Muscle layer of colon (tissue), 2 donors: ENCODE data around the gene CTNNBIP1.
A peak's percentile ranks its signal among the peaks of the same experiment; 100 is the strongest.

Experiments
- H3K27ac ChIP-seq: one replicate; pipeline ENCODE4 v1.7.0; 2013; ENCODE audit warnings: low read depth, mild to moderate bottlenecking, low read length, moderate library complexity
- H3K27me3 ChIP-seq, 2 donors: one replicate each; pipeline ENCODE4 v1.7.0; 2013; ENCODE audit warnings: low read length in 2 of 2, mild to moderate bottlenecking in 2 of 2; ENCODE audit not compliant: insufficient read depth in 2 of 2, control insufficient read depth in 1 of 2
- H3K36me3 ChIP-seq: one replicate; pipeline ENCODE4 v1.7.0; 2013; ENCODE audit warnings: mild to moderate bottlenecking, low read length; ENCODE audit not compliant: insufficient read depth
- H3K4me1 ChIP-seq: one replicate; pipeline ENCODE4 v1.7.0; 2013; ENCODE audit warnings: mild to moderate bottlenecking, low read length; ENCODE audit not compliant: insufficient read depth
- H3K4me3 ChIP-seq, 2 donors: one replicate each; pipeline ENCODE4 v1.7.0; 2013; ENCODE audit warnings: low read length in 2 of 2, low read depth in 1 of 2, mild to moderate bottlenecking in 1 of 2, moderate library complexity in 1 of 2
- H3K9ac ChIP-seq: one replicate; pipeline ENCODE4 v1.7.0; 2013; ENCODE audit warnings: low read length
- H3K9me3 ChIP-seq: one replicate; pipeline ENCODE4 v1.7.0; 2013; ENCODE audit warnings: mild to moderate bottlenecking, low read length
- donor health status: abdominal sarcoma.
- donor health status: Adenocarcinoma of cecum.

Gene CTNNBIP1

DNA sequence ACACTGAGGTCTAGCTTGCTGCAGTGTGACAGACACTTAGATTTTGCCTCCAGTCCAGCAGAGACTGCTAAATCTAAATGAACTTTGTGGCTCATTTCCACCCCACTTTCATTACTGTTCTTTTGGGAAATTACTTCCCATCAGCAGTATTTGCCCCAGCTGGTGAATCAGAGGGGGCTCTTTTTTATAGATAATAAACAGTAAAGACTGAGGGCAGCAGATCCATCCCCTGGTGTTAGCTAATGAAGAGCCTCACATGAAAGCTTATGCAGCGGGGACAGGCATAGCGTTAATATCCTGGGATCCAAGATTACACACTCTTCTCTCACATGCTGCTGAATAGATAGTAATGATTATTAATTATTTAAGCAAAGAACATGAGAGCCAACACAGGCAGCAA, 6.4 kb upstream of the CTNNBIP1 start:
- H3K27me3 ChIP-seq, result no peaks in the 10 kb centered on the region

DNA sequence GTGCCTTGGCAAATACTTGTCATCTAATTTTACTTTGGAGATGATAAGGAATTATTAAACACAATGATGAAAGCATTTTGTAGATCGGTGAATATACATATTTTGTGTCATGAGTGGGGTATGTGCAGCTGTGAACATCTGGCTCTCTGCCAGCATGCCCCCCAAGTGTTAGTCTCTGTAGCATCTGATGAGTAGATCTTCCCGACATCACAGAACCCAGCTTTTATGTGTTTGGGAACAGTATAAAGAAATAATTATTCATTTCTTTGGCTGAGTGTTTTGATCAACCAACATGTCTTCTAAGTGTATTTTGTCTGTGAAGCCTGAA, 4.5 kb upstream of the CTNNBIP1 start:
- Histone ChIP-seq H3K4me3 (no peak overlapping the region), H3K9ac (no peak overlapping the region), H3K9me3 (no peaks in the 10 kb centered on the region), H3K27ac (no peak overlapping the region), H3K36me3 (no peaks in the 10 kb centered on the region), H3K4me1 (no peaks in the 10 kb centered on the region), H3K27me3 (no peaks in the 10 kb centered on the region)

More for the DNA sequence above, 6.4 kb upstream of the CTNNBIP1 start:
- Histone ChIP-seq H3K9ac (no peak overlapping the region), H3K4me1 (no peaks in the 10 kb centered on the region), H3K9me3 (no peaks in the 10 kb centered on the region), H3K36me3 (no peaks in the 10 kb centered on the region), H3K27ac (no peak overlapping the region), H3K4me3 (no peak overlapping the region)

DNA sequence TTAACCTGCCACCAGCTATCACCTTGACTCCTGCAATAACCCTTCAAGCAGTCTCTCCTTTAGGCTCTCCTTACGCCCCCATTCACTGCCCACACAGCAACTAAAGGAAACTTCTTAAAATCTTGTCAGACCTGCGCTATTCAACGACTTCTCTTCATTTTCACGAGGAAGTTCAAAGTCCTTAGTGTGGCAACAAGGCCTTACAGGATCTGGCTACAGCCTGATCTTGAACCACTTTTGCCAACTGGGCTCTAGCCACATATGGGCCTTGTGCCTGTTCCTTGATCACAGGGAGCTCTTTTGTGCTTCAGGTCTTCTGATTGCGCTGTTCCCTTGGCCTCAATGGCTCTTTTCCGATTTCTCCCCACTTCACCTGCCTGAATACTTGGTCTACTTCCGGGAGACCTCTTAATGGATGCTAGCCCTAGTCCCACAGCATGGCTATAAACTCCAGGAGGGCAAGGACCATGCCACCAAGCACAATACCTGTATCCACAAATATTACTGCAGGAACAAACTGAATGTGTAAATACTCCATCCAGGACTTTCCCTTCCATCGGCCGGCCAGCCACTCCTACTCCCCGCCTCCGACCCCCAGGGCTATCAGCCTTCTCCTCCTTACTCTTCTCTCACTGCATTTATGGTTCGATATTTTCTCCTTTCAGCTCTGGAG, 2.3 kb upstream of the CTNNBIP1 start:
- Histone ChIP-seq H3K9ac (no peak overlapping the region), H3K4me1 (peaks cover 9% of the 10 kb centered on the region), H3K27me3 (no peaks in the 10 kb centered on the region), H3K36me3 (no peaks in the 10 kb centered on the region), H3K9me3 (no peaks in the 10 kb centered on the region), H3K4me3 (no peak overlapping the region), H3K27ac (no peak overlapping the region)

DNA sequence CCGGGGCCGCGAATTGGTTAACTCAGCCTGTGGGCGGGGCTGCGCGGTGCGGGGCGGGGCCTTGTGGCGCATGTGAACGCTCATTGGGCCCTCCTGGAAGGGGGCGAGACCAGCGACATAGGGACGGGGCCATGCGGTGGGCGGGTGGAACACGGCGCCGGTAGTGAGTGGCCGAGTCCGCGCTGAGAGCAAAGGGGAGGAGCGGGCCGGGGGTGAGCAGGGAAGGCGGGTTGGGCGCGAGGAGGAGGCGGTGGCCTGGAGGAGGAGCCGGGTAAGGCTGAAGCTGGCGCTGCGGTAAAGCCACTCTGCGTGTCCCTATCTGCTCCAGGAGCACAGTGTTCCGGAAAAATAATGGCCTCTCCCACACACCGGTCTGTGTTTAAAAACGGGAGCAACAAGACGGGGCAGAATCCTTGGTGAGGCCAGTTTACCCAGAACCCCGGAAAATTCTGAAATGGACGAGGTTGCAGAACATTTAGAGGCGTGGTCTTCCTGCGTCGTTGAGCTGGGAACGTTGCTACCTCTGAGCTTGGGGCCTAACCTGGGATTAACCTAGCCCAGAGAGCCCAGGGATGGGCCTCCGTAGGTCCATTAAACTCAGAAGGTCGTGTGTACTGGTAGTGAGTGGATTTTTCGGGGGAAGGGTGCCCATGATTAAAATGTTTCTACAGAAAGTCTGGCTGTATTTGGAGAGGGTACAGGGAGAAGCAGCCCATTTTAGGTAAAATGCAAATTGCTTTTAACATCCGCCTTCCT, 532 bp upstream of the CTNNBIP1 start:
- Histone ChIP-seq H3K36me3 (no peaks in the 10 kb centered on the region), H3K9ac (peak overlapping the region; percentile 79), H3K4me3 (peak overlapping the region; percentile 28 to 75), H3K27me3 (no peaks in the 10 kb centered on the region), H3K4me1 (peaks cover 9% of the 10 kb centered on the region), H3K9me3 (no peaks in the 10 kb centered on the region), H3K27ac (peak overlapping the region; percentile 73)

DNA sequence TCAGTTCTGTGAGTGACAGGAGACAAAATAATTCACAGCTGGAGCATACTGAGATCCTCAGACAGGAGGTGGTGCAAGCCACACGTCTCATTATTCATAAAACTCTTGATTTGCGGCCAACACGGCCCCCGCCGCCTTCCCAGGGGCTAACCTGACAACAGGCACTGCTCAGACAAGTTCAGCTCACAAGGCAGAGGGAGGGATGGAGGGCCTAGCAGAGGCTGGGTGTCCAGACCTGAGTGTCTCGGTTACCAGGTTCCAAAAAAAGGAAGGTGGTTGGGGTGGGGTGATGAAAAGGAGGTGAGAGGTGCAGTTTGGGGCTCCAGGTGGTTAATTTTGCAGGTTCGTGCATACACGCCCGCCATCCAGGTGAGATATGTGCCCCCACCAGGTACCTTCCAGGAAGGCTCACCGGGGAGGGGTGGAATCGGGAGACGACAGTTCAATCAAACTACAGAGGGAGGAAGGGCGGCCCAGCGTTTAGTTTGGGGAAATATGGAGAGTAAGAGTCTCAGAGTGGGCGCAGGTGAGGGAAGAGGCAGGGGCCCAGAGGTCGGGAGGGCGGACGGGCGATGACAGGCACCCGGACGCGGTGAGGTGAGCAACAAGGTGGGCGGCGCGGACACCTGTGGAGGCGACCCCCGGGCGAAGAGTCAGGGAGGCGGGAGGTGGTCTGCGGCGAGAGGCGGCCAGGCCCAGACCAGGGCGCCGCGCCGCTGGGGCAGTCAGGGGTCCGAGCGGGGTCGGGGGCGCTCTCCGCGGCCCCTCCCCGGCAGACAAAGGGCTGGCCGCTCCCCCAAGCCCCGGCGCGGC, 629 bp downstream of the CTNNBIP1 start:
- Histone ChIP-seq H3K4me3 (peak overlapping the region; percentile 65 to 66), H3K9me3 (no peaks in the 10 kb centered on the region), H3K27ac (peak overlapping the region; percentile 3), H3K9ac (peak overlapping the region; percentile 84), H3K36me3 (no peaks in the 10 kb centered on the region), H3K27me3 (no peaks in the 10 kb centered on the region), H3K4me1 (peaks cover 9% of the 10 kb centered on the region)

DNA sequence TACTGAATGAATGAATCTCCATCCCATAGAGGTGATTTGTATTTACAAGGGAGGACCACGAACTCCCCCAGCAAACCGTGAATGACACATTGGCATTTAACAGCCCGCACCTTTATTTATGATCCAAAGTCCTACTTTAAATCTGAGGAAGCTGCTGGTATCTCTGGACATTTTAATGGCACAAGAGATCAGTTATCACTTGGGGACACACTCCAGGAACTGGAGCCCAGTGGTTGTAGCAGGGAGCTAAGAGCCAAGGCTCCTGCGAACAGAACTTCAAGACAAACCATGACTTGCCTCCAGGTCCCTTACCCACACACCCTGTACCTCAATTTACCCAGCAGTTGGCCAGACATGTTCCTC, 1.2 kb downstream of the CTNNBIP1 start:
- H3K4me3 ChIP-seq, result peak overlapping the region in 1 of 2 donors; percentile 65
- H3K27me3 ChIP-seq, result no peaks in the 10 kb centered on the region
- peak overlapping the region; percentile 84 for H3K9ac ChIP-seq
- no peaks in the 10 kb centered on the region for H3K9me3 ChIP-seq
- peaks cover 9% of the 10 kb centered on the region for H3K4me1 ChIP-seq
- no peaks in the 10 kb centered on the region for H3K36me3 ChIP-seq
- H3K27ac ChIP-seq, result no peak overlapping the region

DNA sequence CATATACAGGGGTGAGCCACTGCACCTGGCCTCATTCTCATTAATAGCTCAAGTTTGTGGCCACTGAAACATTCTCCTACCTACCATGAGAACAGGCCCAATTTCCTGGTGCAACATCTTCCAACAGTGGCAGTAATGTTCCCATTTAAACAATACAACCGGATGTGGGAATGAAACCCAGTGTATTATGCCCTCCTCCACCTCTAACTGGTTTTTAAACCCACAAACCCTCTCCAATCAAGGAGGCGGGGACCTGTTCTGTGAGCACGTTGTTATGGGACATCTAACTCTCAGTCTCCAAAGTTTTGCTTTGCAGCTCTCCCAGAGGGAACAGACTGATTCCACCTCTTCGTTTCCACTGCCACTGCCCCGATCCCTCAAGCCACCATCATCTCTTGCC, 2.6 kb downstream of the CTNNBIP1 start:
- Histone ChIP-seq H3K4me3 (no peak overlapping the region), H3K36me3 (no peaks in the 10 kb centered on the region), H3K9ac (no peak overlapping the region), H3K27me3 (no peaks in the 10 kb centered on the region), H3K27ac (no peak overlapping the region), H3K4me1 (peaks cover 9% of the 10 kb centered on the region), H3K9me3 (no peaks in the 10 kb centered on the region)

DNA sequence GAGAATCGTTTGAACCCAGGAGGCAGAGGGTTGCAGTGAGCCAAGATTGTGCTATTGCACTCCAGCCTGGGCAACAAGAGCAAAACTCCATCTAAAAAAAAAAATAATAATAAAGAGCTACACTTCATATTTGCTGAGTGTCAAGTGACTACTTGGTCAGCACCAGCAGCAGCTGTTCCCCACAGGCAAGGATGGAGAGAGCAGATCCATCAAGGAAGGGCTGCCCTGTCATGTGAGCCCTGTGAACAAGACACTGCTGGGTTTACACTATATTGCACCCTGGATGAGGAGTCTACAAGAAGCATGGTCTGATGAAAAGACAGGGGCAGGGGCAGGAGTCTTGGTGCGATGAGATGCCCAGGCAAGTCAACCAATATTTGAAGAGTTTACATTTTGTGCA, 3.6 kb downstream of the CTNNBIP1 start:
- H3K4me3 ChIP-seq, result no peak overlapping the region
- no peak overlapping the region for H3K9ac ChIP-seq
- no peaks in the 10 kb centered on the region for H3K36me3 ChIP-seq
- H3K9me3 ChIP-seq, result no peaks in the 10 kb centered on the region
- H3K4me1 ChIP-seq, result peaks cover 9% of the 10 kb centered on the region
- no peaks in the 10 kb centered on the region for H3K27me3 ChIP-seq
- no peak overlapping the region for H3K27ac ChIP-seq

DNA sequence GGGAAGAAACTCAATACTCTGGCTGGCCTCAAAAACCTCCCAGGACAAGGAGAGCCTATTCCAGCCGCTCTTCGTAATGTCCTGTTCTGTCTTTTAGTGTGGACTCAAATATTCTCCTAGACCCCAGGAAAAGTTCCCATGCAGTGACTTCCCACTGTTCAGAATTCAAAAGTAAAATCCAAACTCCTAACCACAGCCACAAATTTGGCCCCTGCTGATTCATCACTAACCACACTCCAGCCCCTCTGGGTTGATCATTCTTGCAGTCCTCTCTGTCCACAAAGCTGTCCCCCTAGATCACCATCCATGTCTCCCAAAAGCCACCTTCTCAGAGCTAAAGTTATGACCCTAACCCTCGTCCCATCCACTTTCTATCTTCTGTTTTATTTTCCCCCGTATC, 5.1 kb downstream of the CTNNBIP1 start:
- no peak overlapping the region for H3K9ac ChIP-seq
- no peak overlapping the region for H3K27ac ChIP-seq
- H3K4me1 ChIP-seq, result peaks cover 9% of the 10 kb centered on the region
- no peaks in the 10 kb centered on the region for H3K36me3 ChIP-seq
- H3K4me3 ChIP-seq, result no peak overlapping the region
- no peaks in the 10 kb centered on the region for H3K9me3 ChIP-seq
- H3K27me3 ChIP-seq, result no peaks in the 10 kb centered on the region

DNA sequence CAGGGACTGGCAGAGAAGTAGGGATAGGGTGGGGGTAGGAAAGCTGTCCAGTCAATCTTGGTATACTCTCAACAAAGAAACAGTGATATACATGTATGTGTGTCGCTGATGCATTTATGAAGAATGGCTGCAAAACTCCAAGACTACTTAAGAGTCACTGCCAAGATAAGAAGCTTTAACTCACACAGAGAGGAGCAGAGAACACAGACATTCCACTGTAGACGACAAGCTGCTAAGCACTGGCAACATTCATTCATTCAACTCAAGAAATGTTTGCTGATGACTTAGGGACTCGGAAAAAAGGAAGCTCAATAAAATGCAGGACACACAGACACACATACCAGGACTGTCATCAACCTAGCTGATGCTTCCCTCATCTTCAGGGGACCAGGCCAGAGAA, 5.5 kb downstream of the CTNNBIP1 start:
- Histone ChIP-seq H3K9me3 (no peaks in the 10 kb centered on the region), H3K4me1 (peaks cover 9% of the 10 kb centered on the region), H3K9ac (no peak overlapping the region), H3K27ac (no peak overlapping the region), H3K4me3 (no peak overlapping the region), H3K36me3 (no peaks in the 10 kb centered on the region), H3K27me3 (no peaks in the 10 kb centered on the region)

DNA sequence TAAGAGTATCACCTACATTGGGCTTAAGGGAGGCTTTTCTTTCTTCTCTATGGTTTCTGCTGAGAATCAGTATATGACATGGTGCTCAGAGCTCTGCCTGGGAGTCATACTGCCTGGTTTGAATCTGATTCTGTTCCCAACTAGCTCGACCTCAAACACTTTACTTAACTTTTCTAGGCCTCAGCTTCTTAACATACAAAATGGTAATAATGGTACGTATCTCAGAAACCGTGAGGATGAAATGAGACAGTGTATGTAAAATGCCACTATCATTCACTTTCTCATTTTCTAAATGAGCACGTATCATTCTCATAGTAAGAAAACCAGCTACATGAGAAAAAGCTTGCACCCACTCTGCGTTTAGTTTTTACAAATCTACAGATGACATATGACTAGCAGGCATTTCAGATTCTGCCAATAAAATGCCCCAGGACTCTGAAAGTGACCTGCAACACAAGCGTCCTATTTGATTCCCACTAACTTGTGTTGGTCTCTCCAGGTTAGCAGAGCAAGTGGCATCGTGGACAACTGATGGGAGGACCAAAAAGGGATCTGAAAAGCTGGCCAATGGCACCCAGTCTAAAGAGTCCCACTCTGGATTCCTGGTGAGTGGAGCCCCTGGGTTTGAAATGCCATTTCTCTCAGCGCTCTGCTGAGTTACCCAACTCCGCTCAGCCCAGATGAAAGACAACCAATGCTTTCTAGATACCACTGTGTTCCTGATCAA, 6.1 kb downstream of the CTNNBIP1 start:
- no peaks in the 10 kb centered on the region for H3K36me3 ChIP-seq
- no peak overlapping the region for H3K9ac ChIP-seq
- no peaks in the 10 kb centered on the region for H3K27me3 ChIP-seq
- H3K27ac ChIP-seq, result no peak overlapping the region
- no peaks in the 10 kb centered on the region for H3K9me3 ChIP-seq
- no peak overlapping the region for H3K4me3 ChIP-seq
- peaks cover 3% of the 10 kb centered on the region for H3K4me1 ChIP-seq
